ENCODE results near the gene LRRC3.

The LRRC3 gene

GRCh38 chr21:44483288-44484237, 28.3 kb downstream of the LRRC3 start:
- peaks cover 4% of the 10 kb centered on the region for H3K4me1 ChIP-seq (ENCODE audit: control insufficient read depth, insufficient read depth, low read length)
- H3K4me3 ChIP-seq (ENCODE audit: low read length in 2 of 2) = no peak overlapping the region
- H3K27ac ChIP-seq (ENCODE audit: low read length) = no peak overlapping the region

GRCh38 chr21:44484498-44485253, 29.4 kb downstream of the LRRC3 start:
- Histone ChIP-seq H3K9ac (ENCODE audit: low read length in 2 of 2) (no peak overlapping the region), H3K4me1 (ENCODE audit: control insufficient read depth, insufficient read depth, low read length) (no peaks in the 10 kb centered on the region), H3K27me3 (ENCODE audit: control insufficient read depth in 1 of 2, insufficient read depth in 2 of 2, low read length in 2 of 2) (no peaks in the 10 kb centered on the region), H3K9me3 (ENCODE audit: control insufficient read depth in 2 of 2, low read length in 2 of 2) (no peaks in the 10 kb centered on the region), H3K36me3 (ENCODE audit: control insufficient read depth in 2 of 2, insufficient read depth in 2 of 2, low read length in 2 of 2) (no peaks in the 10 kb centered on the region), H3K4me3 (ENCODE audit: low read length in 2 of 2) (no peak overlapping the region), H3K27ac (ENCODE audit: low read length) (no peak overlapping the region)

More at GRCh38 chr21:44483288-44484237, 28.3 kb downstream of the LRRC3 start:
- Histone ChIP-seq H3K9ac (ENCODE audit: low read length in 2 of 2) (no peak overlapping the region), H3K9me3 (ENCODE audit: control insufficient read depth in 2 of 2, low read length in 2 of 2) (no peaks in the 10 kb centered on the region), H3K27me3 (ENCODE audit: control insufficient read depth in 1 of 2, insufficient read depth in 2 of 2, low read length in 2 of 2) (no peaks in the 10 kb centered on the region), H3K36me3 (ENCODE audit: control insufficient read depth in 2 of 2, insufficient read depth in 2 of 2, low read length in 2 of 2) (no peaks in the 10 kb centered on the region)

GRCh38 chr21:44485254-44485793, 30.0 kb downstream of the LRRC3 start:
- no peaks in the 10 kb centered on the region for H3K9me3 ChIP-seq (ENCODE audit: control insufficient read depth in 2 of 2, low read length in 2 of 2)
- peak overlapping the region in 1 of 2 donors; percentile 29 for H3K4me3 ChIP-seq (ENCODE audit: low read length in 2 of 2)
- no peaks in the 10 kb centered on the region for H3K36me3 ChIP-seq (ENCODE audit: control insufficient read depth in 2 of 2, insufficient read depth in 2 of 2, low read length in 2 of 2)
- no peaks in the 10 kb centered on the region for H3K27me3 ChIP-seq (ENCODE audit: control insufficient read depth in 1 of 2, insufficient read depth in 2 of 2, low read length in 2 of 2)
- no peak overlapping the region for H3K27ac ChIP-seq (ENCODE audit: low read length)
- no peaks in the 10 kb centered on the region for H3K4me1 ChIP-seq (ENCODE audit: control insufficient read depth, insufficient read depth, low read length)
- H3K9ac ChIP-seq (ENCODE audit: low read length in 2 of 2) = no peak overlapping the region

- H3K4me1 ChIP-seq (ENCODE audit: control insufficient read depth, insufficient read depth, low read length) = no peaks in the 10 kb centered on the region
- peak overlapping the region in 1 of 2 donors; percentile 29 for H3K4me3 ChIP-seq (ENCODE audit: low read length in 2 of 2)
- H3K27ac ChIP-seq (ENCODE audit: low read length) = no peak overlapping the region
- H3K36me3 ChIP-seq (ENCODE audit: control insufficient read depth in 2 of 2, insufficient read depth in 2 of 2, low read length in 2 of 2) = no peaks in the 10 kb centered on the region
- H3K9me3 ChIP-seq (ENCODE audit: control insufficient read depth in 2 of 2, low read length in 2 of 2) = no peaks in the 10 kb centered on the region
- no peak overlapping the region for H3K9ac ChIP-seq (ENCODE audit: low read length in 2 of 2)
- no peaks in the 10 kb centered on the region for H3K27me3 ChIP-seq (ENCODE audit: control insufficient read depth in 1 of 2, insufficient read depth in 2 of 2, low read length in 2 of 2)
These were observed 30.5 kb downstream of the LRRC3 start for GRCh38 chr21:44485796-44486195.

- no peaks in the 10 kb centered on the region for H3K4me1 ChIP-seq (ENCODE audit: control insufficient read depth, insufficient read depth, low read length)
- H3K27me3 ChIP-seq (ENCODE audit: control insufficient read depth in 1 of 2, insufficient read depth in 2 of 2, low read length in 2 of 2) = no peaks in the 10 kb centered on the region
- H3K27ac ChIP-seq (ENCODE audit: low read length) = no peak overlapping the region
- no peaks in the 10 kb centered on the region for H3K9me3 ChIP-seq (ENCODE audit: control insufficient read depth in 2 of 2, low read length in 2 of 2)
- no peak overlapping the region for H3K9ac ChIP-seq (ENCODE audit: low read length in 2 of 2)
- no peak overlapping the region for H3K4me3 ChIP-seq (ENCODE audit: low read length in 2 of 2)
- no peaks in the 10 kb centered on the region for H3K36me3 ChIP-seq (ENCODE audit: control insufficient read depth in 2 of 2, insufficient read depth in 2 of 2, low read length in 2 of 2)
These were observed 31.0 kb downstream of the LRRC3 start for GRCh38 chr21:44486302-44486701.

GRCh38 chr21:44487831-44488230, 32.5 kb downstream of the LRRC3 start:
- H3K4me1 ChIP-seq (ENCODE audit: control insufficient read depth, insufficient read depth, low read length) = no peaks in the 10 kb centered on the region
- H3K27ac ChIP-seq (ENCODE audit: low read length) = no peak overlapping the region
- no peaks in the 10 kb centered on the region for H3K36me3 ChIP-seq (ENCODE audit: control insufficient read depth in 2 of 2, insufficient read depth in 2 of 2, low read length in 2 of 2)
- peaks cover 2 to 4% of the 10 kb centered on the region in 2 donors for H3K9me3 ChIP-seq (ENCODE audit: control insufficient read depth in 2 of 2, low read length in 2 of 2)
- no peak overlapping the region for H3K9ac ChIP-seq (ENCODE audit: low read length in 2 of 2)
- H3K27me3 ChIP-seq (ENCODE audit: control insufficient read depth in 1 of 2, insufficient read depth in 2 of 2, low read length in 2 of 2) = no peaks in the 10 kb centered on the region
- no peak overlapping the region for H3K4me3 ChIP-seq (ENCODE audit: low read length in 2 of 2)

GRCh38 chr21:44489962-44490361, 34.7 kb downstream of the LRRC3 start:
- no peaks in the 10 kb centered on the region for H3K36me3 ChIP-seq (ENCODE audit: control insufficient read depth in 2 of 2, insufficient read depth in 2 of 2, low read length in 2 of 2)
- peaks cover 6 to 11% of the 10 kb centered on the region in 2 donors for H3K9me3 ChIP-seq (ENCODE audit: control insufficient read depth in 2 of 2, low read length in 2 of 2)
- H3K4me3 ChIP-seq (ENCODE audit: low read length in 2 of 2) = no peak overlapping the region
- H3K9ac ChIP-seq (ENCODE audit: low read length in 2 of 2) = no peak overlapping the region
- no peak overlapping the region for H3K27ac ChIP-seq (ENCODE audit: low read length)
- H3K27me3 ChIP-seq (ENCODE audit: control insufficient read depth in 1 of 2, insufficient read depth in 2 of 2, low read length in 2 of 2) = no peaks in the 10 kb centered on the region
- H3K4me1 ChIP-seq (ENCODE audit: control insufficient read depth, insufficient read depth, low read length) = no peaks in the 10 kb centered on the region

- Histone ChIP-seq H3K9ac (ENCODE audit: low read length in 2 of 2) (no peak overlapping the region), H3K36me3 (ENCODE audit: control insufficient read depth in 2 of 2, insufficient read depth in 2 of 2, low read length in 2 of 2) (no peaks in the 10 kb centered on the region), H3K9me3 (ENCODE audit: control insufficient read depth in 2 of 2, low read length in 2 of 2) (peaks cover 6 to 11% of the 10 kb centered on the region in 2 donors), H3K27ac (ENCODE audit: low read length) (no peak overlapping the region), H3K27me3 (ENCODE audit: control insufficient read depth in 1 of 2, insufficient read depth in 2 of 2, low read length in 2 of 2) (no peaks in the 10 kb centered on the region), H3K4me1 (ENCODE audit: control insufficient read depth, insufficient read depth, low read length) (no peaks in the 10 kb centered on the region), H3K4me3 (ENCODE audit: low read length in 2 of 2) (no peak overlapping the region)
These were observed 35.1 kb downstream of the LRRC3 start for GRCh38 chr21:44490405-44490804.

- H3K27me3 ChIP-seq (ENCODE audit: control insufficient read depth in 1 of 2, insufficient read depth in 2 of 2, low read length in 2 of 2) = no peaks in the 10 kb centered on the region
- no peak overlapping the region for H3K4me3 ChIP-seq (ENCODE audit: low read length in 2 of 2)
- no peaks in the 10 kb centered on the region for H3K4me1 ChIP-seq (ENCODE audit: control insufficient read depth, insufficient read depth, low read length)
- H3K27ac ChIP-seq (ENCODE audit: low read length) = no peak overlapping the region
- no peak overlapping the region for H3K9ac ChIP-seq (ENCODE audit: low read length in 2 of 2)
- peaks cover 6 to 11% of the 10 kb centered on the region in 2 donors for H3K9me3 ChIP-seq (ENCODE audit: control insufficient read depth in 2 of 2, low read length in 2 of 2)
- H3K36me3 ChIP-seq (ENCODE audit: control insufficient read depth in 2 of 2, insufficient read depth in 2 of 2, low read length in 2 of 2) = no peaks in the 10 kb centered on the region
These were observed 35.5 kb downstream of the LRRC3 start for GRCh38 chr21:44490816-44491215.

GRCh38 chr21:44492567-44493385, 37.5 kb downstream of the LRRC3 start:
- peaks cover 6 to 11% of the 10 kb centered on the region in 2 donors for H3K9me3 ChIP-seq (ENCODE audit: control insufficient read depth in 2 of 2, low read length in 2 of 2)
- no peaks in the 10 kb centered on the region for H3K36me3 ChIP-seq (ENCODE audit: control insufficient read depth in 2 of 2, insufficient read depth in 2 of 2, low read length in 2 of 2)
- H3K4me3 ChIP-seq (ENCODE audit: low read length in 2 of 2) = no peak overlapping the region
- H3K27ac ChIP-seq (ENCODE audit: low read length) = no peak overlapping the region
- no peak overlapping the region for H3K9ac ChIP-seq (ENCODE audit: low read length in 2 of 2)
- H3K27me3 ChIP-seq (ENCODE audit: control insufficient read depth in 1 of 2, insufficient read depth in 2 of 2, low read length in 2 of 2) = no peaks in the 10 kb centered on the region
- H3K4me1 ChIP-seq (ENCODE audit: control insufficient read depth, insufficient read depth, low read length) = no peaks in the 10 kb centered on the region
